ENCODE measurements around the gene NAPEPLD.

- no peak for TF ChIP-seq TSHZ2 (CRISPR knock-in tag; IDR thresholded peaks at IDR 0.05)
- no peak for TF ChIP-seq ZNF70 (CRISPR knock-in tag; IDR thresholded peaks at IDR 0.05)
- no peak for TF ChIP-seq ZFP30 (CRISPR knock-in tag; IDR thresholded peaks at IDR 0.05)
- no peak for TF ChIP-seq ISL1 (CRISPR knock-in tag; IDR thresholded peaks at IDR 0.05)
- no peak for TF ChIP-seq PATZ1 (CRISPR knock-in tag; IDR thresholded peaks at IDR 0.05; ENCODE audit: borderline replicate concordance)
- TF ChIP-seq OSR1 (CRISPR knock-in tag; IDR thresholded peaks at IDR 0.05), result no peak
- no peak for TF ChIP-seq BACH2 (CRISPR knock-in tag; IDR thresholded peaks at IDR 0.05; ENCODE audit: borderline replicate concordance)
- no peak for TF ChIP-seq ZFP3 (CRISPR knock-in tag; IDR thresholded peaks at IDR 0.05)
- TF ChIP-seq PPARA (CRISPR knock-in tag; IDR thresholded peaks at IDR 0.05; ENCODE audit: borderline replicate concordance), result no peak
- no peak for TF ChIP-seq ARNTL (CRISPR knock-in tag; IDR thresholded peaks at IDR 0.05; ENCODE audit: borderline replicate concordance, low read depth)
- TF ChIP-seq RARB (CRISPR knock-in tag; IDR thresholded peaks at IDR 0.05), result no peak
- TF ChIP-seq CSDC2 (CRISPR knock-in tag; IDR thresholded peaks at IDR 0.05), result no peak
These were observed 97.4 kb downstream of the NAPEPLD start for GRCh38 chr7:103051519-103051918.
